ENCODE data around the gene PLA2G6.
A peak's percentile ranks its signal among the peaks of the same experiment; 100 is the strongest.

Gene PLA2G6

DNA sequence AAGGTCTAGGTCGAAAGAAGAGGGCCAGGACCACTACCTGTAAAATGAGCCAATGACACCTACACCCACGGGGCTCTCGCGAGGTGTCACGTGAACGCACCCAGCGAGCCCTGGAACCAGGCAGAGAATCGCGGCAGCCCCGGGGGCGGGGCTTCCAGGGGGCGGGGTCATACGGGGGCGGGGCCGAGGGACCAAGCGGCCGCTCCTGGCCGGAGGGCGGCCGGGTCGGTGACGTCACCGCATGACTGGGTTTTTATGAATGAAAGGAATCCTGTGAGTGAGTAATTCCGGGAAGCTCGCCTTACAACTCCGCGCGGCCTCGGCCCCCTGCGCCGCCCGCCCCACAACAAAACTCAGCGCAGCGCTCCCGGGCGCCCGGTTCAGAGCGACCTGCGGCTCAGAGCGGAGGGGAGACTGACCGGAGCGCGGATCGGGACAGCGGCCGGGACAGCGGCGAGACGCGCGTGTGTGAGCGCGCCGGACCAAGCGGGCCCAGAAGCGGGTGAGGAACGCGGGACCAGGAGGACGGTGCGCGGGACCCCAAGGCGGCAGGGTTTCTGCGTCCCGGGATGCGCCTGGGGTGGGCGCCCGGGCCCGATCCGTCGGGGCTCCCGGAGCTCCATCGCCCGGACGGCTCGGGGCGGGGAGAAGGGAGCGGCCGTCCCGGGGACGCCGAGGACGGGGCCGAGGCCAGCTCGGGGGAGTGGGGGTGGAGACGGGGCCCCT is 20.2 kb upstream of the PLA2G6 start, which contains the start of gene MAFF (continued):
- TF ChIP-seq ZNF791 (tag by site-specific recombination; IDR thresholded peaks at IDR 0.05) = no peak
- no peak for TF ChIP-seq ZNF514 (tag by site-specific recombination; IDR thresholded peaks at IDR 0.05)
- TF ChIP-seq, protein P1, sequence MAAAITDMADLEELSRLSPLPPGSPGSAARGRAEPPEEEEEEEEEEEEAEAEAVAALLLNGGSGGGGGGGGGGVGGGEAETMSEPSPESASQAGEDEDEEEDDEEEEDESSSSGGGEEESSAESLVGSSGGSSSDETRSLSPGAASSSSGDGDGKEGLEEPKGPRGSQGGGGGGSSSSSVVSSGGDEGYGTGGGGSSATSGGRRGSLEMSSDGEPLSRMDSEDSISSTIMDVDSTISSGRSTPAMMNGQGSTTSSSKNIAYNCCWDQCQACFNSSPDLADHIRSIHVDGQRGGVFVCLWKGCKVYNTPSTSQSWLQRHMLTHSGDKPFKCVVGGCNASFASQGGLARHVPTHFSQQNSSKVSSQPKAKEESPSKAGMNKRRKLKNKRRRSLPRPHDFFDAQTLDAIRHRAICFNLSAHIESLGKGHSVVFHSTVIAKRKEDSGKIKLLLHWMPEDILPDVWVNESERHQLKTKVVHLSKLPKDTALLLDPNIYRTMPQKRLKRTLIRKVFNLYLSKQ (tag by site-specific recombination; IDR thresholded peaks at IDR 0.05; ENCODE audit: borderline replicate concordance) = no peak
- TF ChIP-seq, protein P2, sequence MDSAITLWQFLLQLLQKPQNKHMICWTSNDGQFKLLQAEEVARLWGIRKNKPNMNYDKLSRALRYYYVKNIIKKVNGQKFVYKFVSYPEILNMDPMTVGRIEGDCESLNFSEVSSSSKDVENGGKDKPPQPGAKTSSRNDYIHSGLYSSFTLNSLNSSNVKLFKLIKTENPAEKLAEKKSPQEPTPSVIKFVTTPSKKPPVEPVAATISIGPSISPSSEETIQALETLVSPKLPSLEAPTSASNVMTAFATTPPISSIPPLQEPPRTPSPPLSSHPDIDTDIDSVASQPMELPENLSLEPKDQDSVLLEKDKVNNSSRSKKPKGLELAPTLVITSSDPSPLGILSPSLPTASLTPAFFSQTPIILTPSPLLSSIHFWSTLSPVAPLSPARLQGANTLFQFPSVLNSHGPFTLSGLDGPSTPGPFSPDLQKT (IDR thresholded peaks at IDR 0.05; ENCODE audit: borderline replicate concordance, low read depth, low read length) = no peak
- no peak for TF ChIP-seq ZNF132 (tag by site-specific recombination; IDR thresholded peaks at IDR 0.05; ENCODE audit: borderline replicate concordance)
- no peak for TF ChIP-seq ZFP37 (tag by site-specific recombination; IDR thresholded peaks at IDR 0.05)
- peak; percentile 28 for TF ChIP-seq ZBTB8A (tag by site-specific recombination; IDR thresholded peaks at IDR 0.05)
- no peak for TF ChIP-seq OSR2 (tag by site-specific recombination; IDR thresholded peaks at IDR 0.05)
- TF ChIP-seq, protein P3, sequence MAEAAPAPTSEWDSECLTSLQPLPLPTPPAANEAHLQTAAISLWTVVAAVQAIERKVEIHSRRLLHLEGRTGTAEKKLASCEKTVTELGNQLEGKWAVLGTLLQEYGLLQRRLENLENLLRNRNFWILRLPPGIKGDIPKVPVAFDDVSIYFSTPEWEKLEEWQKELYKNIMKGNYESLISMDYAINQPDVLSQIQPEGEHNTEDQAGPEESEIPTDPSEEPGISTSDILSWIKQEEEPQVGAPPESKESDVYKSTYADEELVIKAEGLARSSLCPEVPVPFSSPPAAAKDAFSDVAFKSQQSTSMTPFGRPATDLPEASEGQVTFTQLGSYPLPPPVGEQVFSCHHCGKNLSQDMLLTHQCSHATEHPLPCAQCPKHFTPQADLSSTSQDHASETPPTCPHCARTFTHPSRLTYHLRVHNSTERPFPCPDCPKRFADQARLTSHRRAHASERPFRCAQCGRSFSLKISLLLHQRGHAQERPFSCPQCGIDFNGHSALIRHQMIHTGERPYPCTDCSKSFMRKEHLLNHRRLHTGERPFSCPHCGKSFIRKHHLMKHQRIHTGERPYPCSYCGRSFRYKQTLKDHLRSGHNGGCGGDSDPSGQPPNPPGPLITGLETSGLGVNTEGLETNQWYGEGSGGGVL (tag by site-specific recombination; IDR thresholded peaks at IDR 0.05) = peak; percentile 56
- TF ChIP-seq, protein P4, sequence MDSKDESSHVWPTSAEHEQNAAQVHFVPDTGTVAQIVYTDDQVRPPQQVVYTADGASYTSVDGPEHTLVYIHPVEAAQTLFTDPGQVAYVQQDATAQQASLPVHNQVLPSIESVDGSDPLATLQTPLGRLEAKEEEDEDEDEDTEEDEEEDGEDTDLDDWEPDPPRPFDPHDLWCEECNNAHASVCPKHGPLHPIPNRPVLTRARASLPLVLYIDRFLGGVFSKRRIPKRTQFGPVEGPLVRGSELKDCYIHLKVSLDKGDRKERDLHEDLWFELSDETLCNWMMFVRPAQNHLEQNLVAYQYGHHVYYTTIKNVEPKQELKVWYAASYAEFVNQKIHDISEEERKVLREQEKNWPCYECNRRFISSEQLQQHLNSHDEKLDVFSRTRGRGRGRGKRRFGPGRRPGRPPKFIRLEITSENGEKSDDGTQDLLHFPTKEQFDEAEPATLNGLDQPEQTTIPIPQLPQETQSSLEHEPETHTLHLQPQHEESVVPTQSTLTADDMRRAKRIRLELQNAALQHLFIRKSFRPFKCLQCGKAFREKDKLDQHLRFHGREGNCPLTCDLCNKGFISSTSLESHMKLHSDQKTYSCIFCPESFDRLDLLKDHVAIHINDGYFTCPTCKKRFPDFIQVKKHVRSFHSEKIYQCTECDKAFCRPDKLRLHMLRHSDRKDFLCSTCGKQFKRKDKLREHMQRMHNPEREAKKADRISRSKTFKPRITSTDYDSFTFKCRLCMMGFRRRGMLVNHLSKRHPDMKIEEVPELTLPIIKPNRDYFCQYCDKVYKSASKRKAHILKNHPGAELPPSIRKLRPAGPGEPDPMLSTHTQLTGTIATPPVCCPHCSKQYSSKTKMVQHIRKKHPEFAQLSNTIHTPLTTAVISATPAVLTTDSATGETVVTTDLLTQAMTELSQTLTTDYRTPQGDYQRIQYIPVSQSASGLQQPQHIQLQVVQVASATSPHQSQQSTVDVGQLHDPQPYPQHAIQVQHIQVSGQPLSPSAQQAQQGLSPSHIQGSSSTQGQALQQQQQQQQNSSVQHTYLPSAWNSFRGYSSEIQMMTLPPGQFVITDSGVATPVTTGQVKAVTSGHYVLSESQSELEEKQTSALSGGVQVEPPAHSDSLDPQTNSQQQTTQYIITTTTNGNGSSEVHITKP (tag by site-specific recombination; IDR thresholded peaks at IDR 0.05) = peak; percentile 25; the same call in 1 of the 2 replicates
- TF ChIP-seq ZNF626 (tag by site-specific recombination; IDR thresholded peaks at IDR 0.05) = no peak
- TF ChIP-seq, protein P5, sequence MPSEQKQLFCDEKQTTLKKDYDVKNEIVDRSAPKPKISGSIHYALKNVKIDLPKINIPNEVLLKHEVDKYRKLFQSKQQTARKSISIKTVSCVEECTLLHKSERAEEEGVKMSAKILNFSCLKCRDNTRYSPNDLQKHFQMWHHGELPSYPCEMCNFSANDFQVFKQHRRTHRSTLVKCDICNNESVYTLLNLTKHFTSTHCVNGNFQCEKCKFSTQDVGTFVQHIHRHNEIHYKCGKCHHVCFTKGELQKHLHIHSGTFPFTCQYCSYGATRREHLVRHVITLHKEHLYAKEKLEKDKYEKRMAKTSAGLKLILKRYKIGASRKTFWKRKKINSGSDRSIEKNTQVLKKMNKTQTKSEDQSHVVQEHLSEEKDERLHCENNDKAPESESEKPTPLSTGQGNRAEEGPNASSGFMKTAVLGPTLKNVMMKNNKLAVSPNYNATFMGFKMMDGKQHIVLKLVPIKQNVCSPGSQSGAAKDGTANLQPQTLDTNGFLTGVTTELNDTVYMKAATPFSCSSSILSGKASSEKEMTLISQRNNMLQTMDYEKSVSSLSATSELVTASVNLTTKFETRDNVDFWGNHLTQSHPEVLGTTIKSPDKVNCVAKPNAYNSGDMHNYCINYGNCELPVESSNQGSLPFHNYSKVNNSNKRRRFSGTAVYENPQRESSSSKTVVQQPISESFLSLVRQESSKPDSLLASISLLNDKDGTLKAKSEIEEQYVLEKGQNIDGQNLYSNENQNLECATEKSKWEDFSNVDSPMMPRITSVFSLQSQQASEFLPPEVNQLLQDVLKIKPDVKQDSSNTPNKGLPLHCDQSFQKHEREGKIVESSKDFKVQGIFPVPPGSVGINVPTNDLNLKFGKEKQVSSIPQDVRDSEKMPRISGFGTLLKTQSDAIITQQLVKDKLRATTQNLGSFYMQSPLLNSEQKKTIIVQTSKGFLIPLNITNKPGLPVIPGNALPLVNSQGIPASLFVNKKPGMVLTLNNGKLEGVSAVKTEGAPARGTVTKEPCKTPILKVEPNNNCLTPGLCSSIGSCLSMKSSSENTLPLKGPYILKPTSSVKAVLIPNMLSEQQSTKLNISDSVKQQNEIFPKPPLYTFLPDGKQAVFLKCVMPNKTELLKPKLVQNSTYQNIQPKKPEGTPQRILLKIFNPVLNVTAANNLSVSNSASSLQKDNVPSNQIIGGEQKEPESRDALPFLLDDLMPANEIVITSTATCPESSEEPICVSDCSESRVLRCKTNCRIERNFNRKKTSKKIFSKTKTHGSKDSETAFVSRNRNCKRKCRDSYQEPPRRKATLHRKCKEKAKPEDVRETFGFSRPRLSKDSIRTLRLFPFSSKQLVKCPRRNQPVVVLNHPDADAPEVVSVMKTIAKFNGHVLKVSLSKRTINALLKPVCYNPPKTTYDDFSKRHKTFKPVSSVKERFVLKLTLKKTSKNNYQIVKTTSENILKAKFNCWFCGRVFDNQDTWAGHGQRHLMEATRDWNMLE (tag by site-specific recombination; conservative IDR thresholded peaks at IDR 0.05; ENCODE audit: low read depth) = no peak
- TF ChIP-seq SP3 (tag by site-specific recombination; IDR thresholded peaks at IDR 0.05) = peak; percentile 48; the same call in 1 of the 2 replicates
- peak; percentile 69; the same call in 1 of the 2 replicates for TF ChIP-seq KLF10 (tag by site-specific recombination; IDR thresholded peaks at IDR 0.05)
- TF ChIP-seq, protein P6, sequence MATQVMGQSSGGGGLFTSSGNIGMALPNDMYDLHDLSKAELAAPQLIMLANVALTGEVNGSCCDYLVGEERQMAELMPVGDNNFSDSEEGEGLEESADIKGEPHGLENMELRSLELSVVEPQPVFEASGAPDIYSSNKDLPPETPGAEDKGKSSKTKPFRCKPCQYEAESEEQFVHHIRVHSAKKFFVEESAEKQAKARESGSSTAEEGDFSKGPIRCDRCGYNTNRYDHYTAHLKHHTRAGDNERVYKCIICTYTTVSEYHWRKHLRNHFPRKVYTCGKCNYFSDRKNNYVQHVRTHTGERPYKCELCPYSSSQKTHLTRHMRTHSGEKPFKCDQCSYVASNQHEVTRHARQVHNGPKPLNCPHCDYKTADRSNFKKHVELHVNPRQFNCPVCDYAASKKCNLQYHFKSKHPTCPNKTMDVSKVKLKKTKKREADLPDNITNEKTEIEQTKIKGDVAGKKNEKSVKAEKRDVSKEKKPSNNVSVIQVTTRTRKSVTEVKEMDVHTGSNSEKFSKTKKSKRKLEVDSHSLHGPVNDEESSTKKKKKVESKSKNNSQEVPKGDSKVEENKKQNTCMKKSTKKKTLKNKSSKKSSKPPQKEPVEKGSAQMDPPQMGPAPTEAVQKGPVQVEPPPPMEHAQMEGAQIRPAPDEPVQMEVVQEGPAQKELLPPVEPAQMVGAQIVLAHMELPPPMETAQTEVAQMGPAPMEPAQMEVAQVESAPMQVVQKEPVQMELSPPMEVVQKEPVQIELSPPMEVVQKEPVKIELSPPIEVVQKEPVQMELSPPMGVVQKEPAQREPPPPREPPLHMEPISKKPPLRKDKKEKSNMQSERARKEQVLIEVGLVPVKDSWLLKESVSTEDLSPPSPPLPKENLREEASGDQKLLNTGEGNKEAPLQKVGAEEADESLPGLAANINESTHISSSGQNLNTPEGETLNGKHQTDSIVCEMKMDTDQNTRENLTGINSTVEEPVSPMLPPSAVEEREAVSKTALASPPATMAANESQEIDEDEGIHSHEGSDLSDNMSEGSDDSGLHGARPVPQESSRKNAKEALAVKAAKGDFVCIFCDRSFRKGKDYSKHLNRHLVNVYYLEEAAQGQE (tag by site-specific recombination; IDR thresholded peaks at IDR 0.05) = no peak
- TF ChIP-seq ZNF366 (tag by site-specific recombination; conservative IDR thresholded peaks at IDR 0.05) = no peak
- TF ChIP-seq FEZF1 (tag by site-specific recombination; IDR thresholded peaks at IDR 0.05) = no peak
- TF ChIP-seq ZNF324 (tag by site-specific recombination; IDR thresholded peaks at IDR 0.05) = peak; percentile 20; the same call in 1 of the 2 replicates
- TF ChIP-seq WT1 (tag by site-specific recombination; IDR thresholded peaks at IDR 0.05) = no peak
- TF ChIP-seq, protein P7, sequence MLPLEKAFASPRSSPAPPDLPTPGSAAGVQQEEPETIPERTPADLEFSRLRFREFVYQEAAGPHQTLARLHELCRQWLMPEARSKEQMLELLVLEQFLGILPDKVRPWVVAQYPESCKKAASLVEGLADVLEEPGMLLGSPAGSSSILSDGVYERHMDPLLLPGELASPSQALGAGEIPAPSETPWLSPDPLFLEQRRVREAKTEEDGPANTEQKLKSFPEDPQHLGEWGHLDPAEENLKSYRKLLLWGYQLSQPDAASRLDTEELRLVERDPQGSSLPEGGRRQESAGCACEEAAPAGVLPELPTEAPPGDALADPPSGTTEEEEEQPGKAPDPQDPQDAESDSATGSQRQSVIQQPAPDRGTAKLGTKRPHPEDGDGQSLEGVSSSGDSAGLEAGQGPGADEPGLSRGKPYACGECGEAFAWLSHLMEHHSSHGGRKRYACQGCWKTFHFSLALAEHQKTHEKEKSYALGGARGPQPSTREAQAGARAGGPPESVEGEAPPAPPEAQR (tag by site-specific recombination; IDR thresholded peaks at IDR 0.05) = no peak
